HCT116 (cell line): Measurements from ENCODE around the gene UNC5C. TPM values are rescaled to one million over a fixed set of nuclear protein-coding genes. Genes with fewer than 3 reads are reported as not detected.

Source experiments
- ATAC-seq: fragments of 200-7000 bp; cut with Tn5 transposase; 2 replicates; pipeline ENCODE4 v1.9.1; 2020; ENCODE audit warnings: mild to moderate bottlenecking, moderate library complexity
- BruUV-seq: library from RNA; stranded (reverse); fragments of 400-500 nt; replicated peaks from 2 replicates; lab custom pipeline; 2021; lab: Mats Ljungman, UMichigan
- CTCF ChIA-PET: fragments of 300-600 bp; sonication (Branson Sonifier 250); formaldehyde crosslinking; loops from one replicate; lab custom pipeline; 2021; ENCODE audit warnings: antibody characterized with exemption; lab: Charles Lee
- POLR2A ChIA-PET: fragments of 300-600, 350-600 bp; sonication (Branson Sonifier 250); formaldehyde crosslinking; loops from one replicate; lab custom pipeline; 2021; ENCODE audit warnings: antibody characterized with exemption; lab: Charles Lee
- RAD21 ChIA-PET, 2 experiments: fragments of 300-600 bp; sonication (Branson Sonifier 250); formaldehyde crosslinking; loops; one replicate each; lab custom pipeline; 2023; ENCODE audit warnings: low total read pairs in 2 of 2; ENCODE audit not compliant: uncharacterized antibody in 2 of 2, unreplicated experiment in 2 of 2, low non-redundant PET in 1 of 2; lab: Charles Lee
- DNase-seq: peaks from one replicate; pipeline ENCODE4 v3.0.0-alpha.2; 2010; ENCODE audit warnings: low read depth, low spot score
- H2AFZ ChIP-seq: fragments of 200-600 bp; shearing (Covaris generic), sonication (generic); 2 replicates; pipeline ENCODE4 v1.6.1; 2017; ENCODE audit warnings: low read depth, mixed run types, mixed read lengths, antibody characterized with exemption, low read length; ENCODE audit not compliant: poor library complexity, severe bottlenecking
- H3K27ac ChIP-seq: 2 replicates; pipeline ENCODE4 v1.5.1; 2012; ENCODE audit warnings: low read depth, low read length
- H3K27me3 ChIP-seq: fragments of 200-600 bp; sonication (generic); 2 replicates; pipeline ENCODE4 v1.6.1; 2016; ENCODE audit warnings: mixed run types, low read length, mixed read lengths; ENCODE audit not compliant: insufficient read depth
- H3K36me3 ChIP-seq, 2 experiments: fragments of 200-500 bp in 1 of 2; fragments of 200-600 bp in 1 of 2; sonication (Bioruptor generic) in 1 of 2; sonication (generic) in 1 of 2; 2 replicates each; pipeline versions ENCODE4 v1.5.1 to v1.6.1; 2014 to 2016; ENCODE audit warnings: low read length in 2 of 2, inconsistent platforms in 1 of 2, mixed read lengths in 1 of 2, mixed run types in 1 of 2; ENCODE audit not compliant: insufficient read depth in 2 of 2, control insufficient read depth in 1 of 2
- H3K4me1 ChIP-seq, 2 experiments: fragments of 200-600 bp in 1 of 2; sonication (generic) in 1 of 2; 2 replicates each; pipeline versions ENCODE4 v1.5.1 to v1.6.1; 2012 to 2017; ENCODE audit warnings: low read length in 2 of 2, inconsistent platforms in 1 of 2, mild to moderate bottlenecking in 1 of 2, mixed read lengths in 1 of 2, mixed run types in 1 of 2, moderate library complexity in 1 of 2; ENCODE audit not compliant: insufficient read depth in 2 of 2, control insufficient read depth in 1 of 2
- H3K4me2 ChIP-seq: fragments of 200-600 bp; sonication (generic); 2 replicates; pipeline ENCODE4 v1.6.1; 2017; ENCODE audit warnings: mixed run types, low read length, mixed read lengths
- H3K4me3 ChIP-seq, 2 experiments: fragments of 200-600 bp in 1 of 2; sonication (generic) in 1 of 2; replicated peaks in 1 of 2; 2 replicates each; pipeline ENCODE4 v1.5.1; 2011 to 2016; ENCODE audit warnings: low read length in 2 of 2, control low read depth in 1 of 2, low read depth in 1 of 2, mild to moderate bottlenecking in 1 of 2, mixed read lengths in 1 of 2, mixed run types in 1 of 2
- H3K79me2 ChIP-seq: fragments of 200-600 bp; sonication (generic); 2 replicates; pipeline ENCODE4 v1.6.1; 2017; ENCODE audit warnings: mild to moderate bottlenecking, mixed run types, low read length, moderate library complexity, mixed read lengths; ENCODE audit not compliant: insufficient read depth
- H3K9ac ChIP-seq: fragments of 200-600 bp; sonication (generic); 2 replicates; pipeline ENCODE4 v1.6.1; 2016; ENCODE audit warnings: low read length, mixed read lengths
- H3K9me2 ChIP-seq: fragments of 200-600 bp; sonication (generic), shearing (Covaris generic); 2 replicates; pipeline ENCODE4 v1.6.1; 2017; ENCODE audit warnings: mixed run types, mild to moderate bottlenecking, moderate library complexity; ENCODE audit not compliant: insufficient read depth
- H3K9me3 ChIP-seq, 2 experiments: fragments of 200-500 bp in 1 of 2; fragments of 200-600 bp in 1 of 2; sonication (Bioruptor generic) in 1 of 2; sonication (generic) in 1 of 2; 2 replicates each; pipeline ENCODE4 v1.6.1; 2014 to 2017; ENCODE audit warnings: low read length in 2 of 2, mixed read lengths in 2 of 2, inconsistent platforms in 1 of 2, low read depth in 1 of 2, mild to moderate bottlenecking in 1 of 2, mixed run types in 1 of 2, moderate library complexity in 1 of 2; ENCODE audit not compliant: control insufficient read depth in 1 of 2, insufficient read depth in 1 of 2
- H4K20me1 ChIP-seq: fragments of 200-600 bp; sonication (generic), shearing (Covaris generic); 2 replicates; pipeline ENCODE4 v1.6.1; 2017; ENCODE audit warnings: mixed run types, mild to moderate bottlenecking, moderate library complexity; ENCODE audit not compliant: insufficient read depth
- CEBPB ChIP-seq: IDR thresholded peaks from 2 replicates; pipeline ENCODE4 v1.6.1; 2012; ENCODE audit warnings: low read depth
- EGR1 ChIP-seq: IDR thresholded peaks from 2 replicates; pipeline ENCODE4 v1.6.1; 2012; ENCODE audit warnings: low read depth
- ELF1 ChIP-seq: IDR thresholded peaks from 2 replicates; pipeline ENCODE4 v1.6.1; 2012; ENCODE audit warnings: low read depth, borderline replicate concordance
- EZH2 ChIP-seq: fragments of 200-600 bp; sonication (generic); IDR thresholded peaks from 2 replicates; pipeline ENCODE4 v1.6.1; 2017; ENCODE audit warnings: antibody characterized with exemption, mixed run types
- EZH2phosphoT487 ChIP-seq: fragments of 200-600 bp; IDR thresholded peaks from 2 replicates; pipeline ENCODE4 v1.6.1; 2018; ENCODE audit warnings: antibody characterized with exemption, borderline replicate concordance
- FOSL1 ChIP-seq: IDR thresholded peaks from 2 replicates; pipeline ENCODE4 v1.6.1; 2012; ENCODE audit warnings: low read depth
- JUND ChIP-seq: IDR thresholded peaks from 2 replicates; pipeline ENCODE4 v1.6.1; 2012
- POLR2A ChIP-seq: IDR thresholded peaks from 2 replicates; pipeline ENCODE4 v1.7.0; 2011; ENCODE audit warnings: borderline replicate concordance; ENCODE audit not compliant: insufficient read depth, insufficient read length; ENCODE audit errors: extremely low read depth
- POLR2AphosphoS5 ChIP-seq: IDR thresholded peaks from 2 replicates; pipeline ENCODE4 v1.6.1; 2011; ENCODE audit warnings: mild to moderate bottlenecking, low read depth, low read length, moderate library complexity
- RAD21 ChIP-seq: IDR thresholded peaks from 2 replicates; pipeline ENCODE4 v1.6.1; 2012; ENCODE audit warnings: low read depth, mild to moderate bottlenecking
- SIN3A ChIP-seq: IDR thresholded peaks from 2 replicates; pipeline ENCODE4 v1.6.1; 2012; ENCODE audit warnings: low read depth
- SP1 ChIP-seq: IDR thresholded peaks from 2 replicates; pipeline ENCODE4 v1.6.1; 2012; ENCODE audit warnings: low read depth
- SRF ChIP-seq: IDR thresholded peaks from 2 replicates; pipeline ENCODE4 v1.6.1; 2012; ENCODE audit warnings: low read depth
- ZFX ChIP-seq: fragments of 450-650 bp; IDR thresholded peaks from 2 replicates; pipeline ENCODE4 v1.6.1; 2017
- ZNF274 ChIP-seq: fragments of 200-500 bp; sonication (Bioruptor generic); IDR thresholded peaks from 2 replicates; pipeline ENCODE4 v1.6.1; 2014; ENCODE audit warnings: mild to moderate bottlenecking, low read depth, low read length, inconsistent platforms
- intact Hi-C: fragments of 100-400 bp; cut with micrococcal nuclease; formaldehyde crosslinking; loops from 2 replicates; pipeline ENCODE4 v1.10.0; 2022
- total RNA-seq: library from RNA; stranded (reverse); gene quantifications from one replicate; pipeline ENCODE4 v1.2.1, GENCODE V29; 2021; ENCODE audit not compliant: unreplicated experiment
- TF ChIP-seq, protein P1 (sequence below): IDR thresholded peaks from 2 replicates; pipeline ENCODE4 v1.6.1; 2012
- TF ChIP-seq, protein P2 (sequence below): IDR thresholded peaks from 2 replicates; pipeline ENCODE4 v1.6.1; 2011; ENCODE audit warnings: mild to moderate bottlenecking, low read length, moderate library complexity; ENCODE audit not compliant: insufficient replicate concordance; ENCODE audit errors: extremely low read depth
- TF ChIP-seq, protein P3 (sequence below): IDR thresholded peaks from 2 replicates; pipeline ENCODE4 v1.6.1; 2012; ENCODE audit warnings: low read depth

The UNC5C gene
- total RNA-seq, 1 experiment from 2014 or later = not detected

DNA sequence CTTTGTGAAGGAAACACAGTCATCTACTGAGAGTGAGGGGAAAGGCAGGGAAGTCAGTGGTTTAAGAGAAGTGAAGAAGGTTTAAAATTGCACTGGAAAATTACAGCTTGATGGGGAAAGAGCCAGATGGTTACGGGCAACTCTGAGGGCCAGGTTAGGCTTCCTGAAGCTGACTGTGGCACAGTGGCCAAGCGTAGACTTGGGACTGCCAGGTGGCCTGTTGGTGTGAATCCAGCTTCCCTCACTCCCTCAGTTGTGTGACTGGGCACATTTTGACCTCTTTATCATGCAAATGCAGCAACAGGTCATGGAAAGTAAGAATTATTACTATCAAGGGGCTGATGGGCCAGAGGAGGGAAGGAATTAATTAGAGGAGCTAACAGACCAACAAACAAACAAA is 390.1 kb downstream of the UNC5C start:
- CTCF ChIA-PET = no interaction called here
- no peaks in the 10 kb centered on the region for H3K9me2 ChIP-seq
- POLR2A ChIA-PET = no interaction called here
- no peaks in the 10 kb centered on the region for H3K9me3 ChIP-seq
- no peaks in the 10 kb centered on the region for H3K36me3 ChIP-seq
- H3K9ac ChIP-seq = no peak overlapping the region
- H3K4me2 ChIP-seq = no peak overlapping the region
- H3K27me3 ChIP-seq = no peaks in the 10 kb centered on the region
- no peak for TF ChIP-seq POLR2A
- no peak for TF ChIP-seq ELF1
- no peaks in the 10 kb centered on the region for H4K20me1 ChIP-seq
- no peaks in the 10 kb centered on the region for H3K4me1 ChIP-seq
- H2AFZ ChIP-seq = no peak overlapping the region
- H3K27ac ChIP-seq = no peak overlapping the region
- BruUV-seq = no TSS peak
- RAD21 ChIA-PET = no interaction called here
- ATAC-seq (no peak), DNase-seq (no peak)
- H3K79me2 ChIP-seq = no peaks in the 10 kb centered on the region
- intact Hi-C loops = no loop called here
- H3K4me3 ChIP-seq = no peak overlapping the region

DNA sequence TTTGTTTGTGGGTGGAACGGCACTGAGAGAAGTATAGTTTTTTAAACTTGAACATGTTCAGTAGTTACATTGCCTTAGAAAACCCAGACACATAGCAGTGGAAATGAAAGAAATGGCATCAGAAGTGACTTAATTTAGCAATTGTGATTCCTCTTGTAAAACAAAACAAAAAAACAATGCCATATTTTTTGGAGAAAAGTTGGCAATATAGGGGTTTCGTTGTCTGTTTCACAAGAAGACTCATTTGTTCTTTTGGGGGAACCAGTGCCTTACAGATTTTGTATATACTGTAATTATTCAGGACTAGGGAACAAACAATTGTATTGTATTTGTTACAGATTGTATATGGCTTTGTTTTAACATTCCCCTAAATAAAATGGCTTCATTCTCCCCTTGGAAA is 390.7 kb downstream of the UNC5C start:
- no peak overlapping the region for H3K27ac ChIP-seq
- H3K9me2 ChIP-seq = no peaks in the 10 kb centered on the region
- H3K4me2 ChIP-seq = no peak overlapping the region
- H4K20me1 ChIP-seq = no peaks in the 10 kb centered on the region
- H3K9ac ChIP-seq = no peak overlapping the region
- H2AFZ ChIP-seq = no peak overlapping the region
- no peak overlapping the region for H3K4me3 ChIP-seq
- H3K27me3 ChIP-seq = no peaks in the 10 kb centered on the region
- intact Hi-C loops = no loop called here
- RAD21 ChIA-PET = no interaction called here
- H3K9me3 ChIP-seq = no peaks in the 10 kb centered on the region
- H3K36me3 ChIP-seq = no peaks in the 10 kb centered on the region
- H3K79me2 ChIP-seq = no peaks in the 10 kb centered on the region
- no peak for ATAC-seq
- CTCF ChIA-PET = no interaction called here
- H3K4me1 ChIP-seq = no peaks in the 10 kb centered on the region
- no peak for DNase-seq
- POLR2A ChIA-PET = no interaction called here
- BruUV-seq = no TSS peak
- TF ChIP-seq, protein P1, sequence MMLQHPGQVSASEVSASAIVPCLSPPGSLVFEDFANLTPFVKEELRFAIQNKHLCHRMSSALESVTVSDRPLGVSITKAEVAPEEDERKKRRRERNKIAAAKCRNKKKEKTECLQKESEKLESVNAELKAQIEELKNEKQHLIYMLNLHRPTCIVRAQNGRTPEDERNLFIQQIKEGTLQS = no peak
- TF ChIP-seq ZNF274 (no peak), POLR2A (no peak), EGR1 (no peak), EZH2 (no peak), ZFX (no peak), SP1 (no peak), JUND (no peak), FOSL1 (no peak), POLR2AphosphoS5 (no peak), CEBPB (no peak), SRF (no peak), ELF1 (no peak), SIN3A (no peak), EZH2phosphoT487 (no peak), RAD21 (no peak)
- TF ChIP-seq, protein P2, sequence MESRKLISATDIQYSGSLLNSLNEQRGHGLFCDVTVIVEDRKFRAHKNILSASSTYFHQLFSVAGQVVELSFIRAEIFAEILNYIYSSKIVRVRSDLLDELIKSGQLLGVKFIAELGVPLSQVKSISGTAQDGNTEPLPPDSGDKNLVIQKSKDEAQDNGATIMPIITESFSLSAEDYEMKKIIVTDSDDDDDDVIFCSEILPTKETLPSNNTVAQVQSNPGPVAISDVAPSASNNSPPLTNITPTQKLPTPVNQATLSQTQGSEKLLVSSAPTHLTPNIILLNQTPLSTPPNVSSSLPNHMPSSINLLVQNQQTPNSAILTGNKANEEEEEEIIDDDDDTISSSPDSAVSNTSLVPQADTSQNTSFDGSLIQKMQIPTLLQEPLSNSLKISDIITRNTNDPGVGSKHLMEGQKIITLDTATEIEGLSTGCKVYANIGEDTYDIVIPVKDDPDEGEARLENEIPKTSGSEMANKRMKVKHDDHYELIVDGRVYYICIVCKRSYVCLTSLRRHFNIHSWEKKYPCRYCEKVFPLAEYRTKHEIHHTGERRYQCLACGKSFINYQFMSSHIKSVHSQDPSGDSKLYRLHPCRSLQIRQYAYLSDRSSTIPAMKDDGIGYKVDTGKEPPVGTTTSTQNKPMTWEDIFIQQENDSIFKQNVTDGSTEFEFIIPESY = no peak
- TF ChIP-seq, protein P3, sequence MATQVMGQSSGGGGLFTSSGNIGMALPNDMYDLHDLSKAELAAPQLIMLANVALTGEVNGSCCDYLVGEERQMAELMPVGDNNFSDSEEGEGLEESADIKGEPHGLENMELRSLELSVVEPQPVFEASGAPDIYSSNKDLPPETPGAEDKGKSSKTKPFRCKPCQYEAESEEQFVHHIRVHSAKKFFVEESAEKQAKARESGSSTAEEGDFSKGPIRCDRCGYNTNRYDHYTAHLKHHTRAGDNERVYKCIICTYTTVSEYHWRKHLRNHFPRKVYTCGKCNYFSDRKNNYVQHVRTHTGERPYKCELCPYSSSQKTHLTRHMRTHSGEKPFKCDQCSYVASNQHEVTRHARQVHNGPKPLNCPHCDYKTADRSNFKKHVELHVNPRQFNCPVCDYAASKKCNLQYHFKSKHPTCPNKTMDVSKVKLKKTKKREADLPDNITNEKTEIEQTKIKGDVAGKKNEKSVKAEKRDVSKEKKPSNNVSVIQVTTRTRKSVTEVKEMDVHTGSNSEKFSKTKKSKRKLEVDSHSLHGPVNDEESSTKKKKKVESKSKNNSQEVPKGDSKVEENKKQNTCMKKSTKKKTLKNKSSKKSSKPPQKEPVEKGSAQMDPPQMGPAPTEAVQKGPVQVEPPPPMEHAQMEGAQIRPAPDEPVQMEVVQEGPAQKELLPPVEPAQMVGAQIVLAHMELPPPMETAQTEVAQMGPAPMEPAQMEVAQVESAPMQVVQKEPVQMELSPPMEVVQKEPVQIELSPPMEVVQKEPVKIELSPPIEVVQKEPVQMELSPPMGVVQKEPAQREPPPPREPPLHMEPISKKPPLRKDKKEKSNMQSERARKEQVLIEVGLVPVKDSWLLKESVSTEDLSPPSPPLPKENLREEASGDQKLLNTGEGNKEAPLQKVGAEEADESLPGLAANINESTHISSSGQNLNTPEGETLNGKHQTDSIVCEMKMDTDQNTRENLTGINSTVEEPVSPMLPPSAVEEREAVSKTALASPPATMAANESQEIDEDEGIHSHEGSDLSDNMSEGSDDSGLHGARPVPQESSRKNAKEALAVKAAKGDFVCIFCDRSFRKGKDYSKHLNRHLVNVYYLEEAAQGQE = no peak
